GM21529 (cell line): ENCODE data around the gene MAFF.
A peak's percentile ranks its signal among the peaks of the same experiment; 100 is the strongest.
"Not testable (repeated sequence)": the region's sequence is repeated elsewhere in the genome, so short reads cannot be mapped to it uniquely, and the experiment has no call there.

Experiments used
- ATAC-seq: cut with Tn5 transposase; IDR thresholded peaks from one replicate; pipeline ENCODE4 v1.9.1; 2021; ENCODE audit not compliant: unreplicated experiment

The MAFF gene

GRCh38 chr22:38177044-38177443 lies 24.8 kb upstream of the MAFF start:
- ATAC-seq: no peak

GRCh38 chr22:38177571-38177925 lies 24.2 kb upstream of the MAFF start:
- not testable (repeated sequence) for ATAC-seq

GRCh38 chr22:38177926-38178604 lies 23.7 kb upstream of the MAFF start:
- no peak for ATAC-seq

- ATAC-seq: not testable (repeated sequence)
Measured at GRCh38 chr22:38178605-38178937, 23.2 kb upstream of the MAFF start.

- no peak for ATAC-seq
Measured at GRCh38 chr22:38180841-38181452, 20.8 kb upstream of the MAFF start.

- ATAC-seq: peak; percentile 78
Measured at GRCh38 chr22:38181453-38182200, 20.2 kb upstream of the MAFF start, which contains the start of gene PLA2G6. Gene PLA2G6 (minus strand): TSS chr22:38181830. CDS start chr22:38169426, 12,404 bp downstream.

GRCh38 chr22:38184788-38185187 lies 17.0 kb upstream of the MAFF start:
- no peak for ATAC-seq

- no peak for ATAC-seq
Measured at GRCh38 chr22:38186429-38186828, 15.4 kb upstream of the MAFF start.

GRCh38 chr22:38187413-38188212 lies 14.2 kb upstream of the MAFF start:
- no peak for ATAC-seq

- no peak for ATAC-seq
Measured at GRCh38 chr22:38189104-38189503, 12.7 kb upstream of the MAFF start.

- no peak for ATAC-seq
Measured at GRCh38 chr22:38190581-38190980, 11.2 kb upstream of the MAFF start.

- no peak for ATAC-seq
Measured at GRCh38 chr22:38191055-38191454, 10.7 kb upstream of the MAFF start.

GRCh38 chr22:38191731-38192474 lies 9.9 kb upstream of the MAFF start:
- no peak for ATAC-seq

GRCh38 chr22:38192475-38192863 lies 9.3 kb upstream of the MAFF start:
- ATAC-seq: no peak

GRCh38 chr22:38193580-38193979 lies 8.2 kb upstream of the MAFF start:
- ATAC-seq: no peak

- no peak for ATAC-seq
Measured at GRCh38 chr22:38196791-38197419, 4.9 kb upstream of the MAFF start.

GRCh38 chr22:38199826-38200559 lies 1.8 kb upstream of the MAFF start:
- ATAC-seq: no peak

GRCh38 chr22:38201371-38201710 lies 453 bp upstream of the MAFF start:
- ATAC-seq: no peak

GRCh38 chr22:38202437-38203089 lies 769 bp downstream of the MAFF start:
- peak; percentile 26 for ATAC-seq
